SK-MEL-5 (cell line): ENCODE results near the gene ATAD3A. TPM values are rescaled to one million over a fixed set of nuclear protein-coding genes. Genes with fewer than 3 reads are reported as not detected.

Experiments
- DNase-seq: peaks from one replicate; pipeline ENCODE4 v3.0.0-alpha.2; 2016; ENCODE audit warnings: low read depth, low spot score
- in situ Hi-C: cut with HindIII; loops from 2 replicates; pipeline ENCODE4 v1.10.0; 2016; ENCODE audit warnings: low sequenced_read_pairs, high pct_unique_total_duplicates, low pct_unique_long_range_greater_than_20kb
- total RNA-seq: library from RNA; depleted of rRNA; stranded (reverse); fragments of >200 nt; shearing (Covaris generic); gene quantifications from 2 replicates; pipeline ENCODE4 v1.2.3, GENCODE V29; 2014; rRNA removed

ATAD3A gene
- total RNA-seq, 1 experiment from 2014 or later = 36.5 TPM

DNA sequence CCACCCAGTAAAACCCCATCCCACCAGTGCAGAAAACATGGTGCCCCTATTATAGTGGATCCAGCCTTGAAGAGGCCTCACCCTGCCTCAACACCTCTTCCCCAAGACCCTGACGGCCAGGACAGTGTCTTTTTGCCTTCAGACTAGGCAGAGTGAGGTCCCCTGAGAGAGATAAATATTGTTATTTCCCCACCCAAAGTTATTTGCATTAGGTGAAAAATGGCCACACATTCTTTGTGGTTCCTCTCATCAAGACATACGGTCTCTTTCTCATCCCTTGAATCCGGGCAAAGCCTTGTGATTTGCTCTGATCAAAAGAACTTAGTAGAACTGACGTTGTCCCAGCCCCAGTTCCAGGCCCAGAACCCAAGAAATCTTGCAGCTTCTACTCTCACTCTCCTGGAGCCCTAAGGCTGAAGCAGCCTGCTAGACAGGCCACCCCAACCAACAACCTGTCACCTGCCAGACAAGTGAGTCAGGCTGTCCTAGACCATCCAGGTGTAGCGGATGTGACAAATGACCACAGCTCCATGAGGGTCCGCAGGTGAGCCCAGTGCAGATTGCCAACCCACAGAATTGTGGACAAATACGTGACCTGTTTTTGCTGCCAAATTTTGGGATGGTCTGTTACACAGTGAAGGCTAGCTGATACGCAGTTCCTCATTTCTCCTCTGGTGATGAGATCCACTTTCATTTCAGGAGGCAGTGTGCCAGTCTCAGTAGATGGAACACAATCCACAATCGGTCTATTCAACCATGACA is 70.8 kb downstream of the ATAD3A start:
- no peak for DNase-seq
- in situ Hi-C loops = no loop called here

DNA sequence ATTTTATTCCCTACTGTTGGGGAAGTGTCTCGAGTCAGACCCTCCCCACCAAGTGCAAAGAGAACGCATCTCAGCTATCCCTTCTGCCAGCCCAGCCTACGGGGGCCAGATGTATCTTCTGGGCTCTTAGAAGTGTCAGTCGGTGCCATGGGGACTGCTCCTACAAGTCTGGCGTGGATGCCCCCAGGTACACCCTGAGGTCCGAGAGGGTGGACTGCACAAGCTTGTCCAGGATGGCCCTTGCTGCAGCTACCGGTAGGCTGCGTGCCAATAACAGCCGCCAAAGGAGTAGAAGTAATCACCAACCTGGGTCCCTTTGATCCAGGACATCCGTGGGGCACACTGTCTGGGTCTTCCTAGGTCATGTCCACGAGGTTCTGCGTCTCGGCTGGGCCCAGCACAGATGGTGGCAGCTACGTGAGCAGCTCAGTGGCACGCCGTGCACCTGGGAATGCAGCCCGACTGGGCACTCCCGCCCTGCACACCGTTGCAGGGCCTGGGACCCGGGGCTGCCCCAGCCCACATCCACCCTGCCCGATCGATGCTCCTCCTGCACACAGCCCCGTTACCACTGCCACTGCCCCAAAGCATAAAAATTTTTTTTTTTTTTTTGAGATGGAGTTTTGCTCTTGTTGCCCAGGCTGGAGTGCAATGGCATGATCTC is 71.5 kb downstream of the ATAD3A start:
- in situ Hi-C loops = no loop called here
- DNase-seq = no peak

Other genes starting within 250 kb of the ATAD3A start
- gene UBE2J2, start 238.3 kb upstream of the ATAD3A start, total RNA-seq = 37.8 and 41.9 TPM in 2 replicates
- 0.71 and 1.3 TPM in 2 replicates for gene SCNN1D, start 231.7 kb upstream of the ATAD3A start, total RNA-seq
- gene ACAP3, start 204.2 kb upstream of the ATAD3A start, total RNA-seq = 14.2 and 14.5 TPM in 2 replicates
- 9.9 and 15.5 TPM in 2 replicates for gene PUSL1, start 203.6 kb upstream of the ATAD3A start, total RNA-seq
- 60.1 and 63.5 TPM in 2 replicates for gene INTS11, start 187.5 kb upstream of the ATAD3A start, total RNA-seq
- gene CPTP, start 187.4 kb upstream of the ATAD3A start, total RNA-seq = 19.6 and 22.2 TPM in 2 replicates
- not detected in 2 replicates for gene TAS1R3, start 180.9 kb upstream of the ATAD3A start, total RNA-seq
- gene DVL1, start 162.7 kb upstream of the ATAD3A start, total RNA-seq = 41.4 and 42.8 TPM in 2 replicates
- gene MXRA8, start 153.6 kb upstream of the ATAD3A start, total RNA-seq = 0.08 TPM in 1 of 2 replicates, not detected in the other
- 136 and 146 TPM in 2 replicates for gene AURKAIP1, start 137.0 kb upstream of the ATAD3A start, total RNA-seq
- gene CCNL2, start 112.8 kb upstream of the ATAD3A start, total RNA-seq = 67.7 and 78.7 TPM in 2 replicates
- gene MRPL20, start 104.9 kb upstream of the ATAD3A start, total RNA-seq = 112 and 124 TPM in 2 replicates
- not detected in 2 replicates for gene ANKRD65, start 90.9 kb upstream of the ATAD3A start, total RNA-seq
- 11.7 and 15.3 TPM in 2 replicates for gene VWA1, start 76.5 kb upstream of the ATAD3A start, total RNA-seq
- gene ATAD3C, start 62.5 kb upstream of the ATAD3A start, total RNA-seq = 0.05 TPM in 1 of 2 replicates, not detected in the other
- gene ATAD3B, start 40.4 kb upstream of the ATAD3A start, total RNA-seq = 31.3 and 36.3 TPM in 2 replicates
- 0.29 TPM in 1 of 2 replicates, not detected in the other for gene TMEM240, start 28.5 kb downstream of the ATAD3A start, total RNA-seq
- gene SSU72, start 62.7 kb downstream of the ATAD3A start, total RNA-seq = 56.5 TPM in 2 replicates
- 6.6 and 7.1 TPM in 2 replicates for gene FNDC10, start 88.0 kb downstream of the ATAD3A start, total RNA-seq
- gene MIB2, start 103.3 kb downstream of the ATAD3A start, total RNA-seq = 17.8 and 22.7 TPM in 2 replicates
- gene MMP23B, start 120.0 kb downstream of the ATAD3A start, total RNA-seq = not detected in 2 replicates
- gene CDK11B, start 146.8 kb downstream of the ATAD3A start, total RNA-seq = 4.4 and 6.6 TPM in 2 replicates
- gene SLC35E2B, start 180.6 kb downstream of the ATAD3A start, total RNA-seq = 7.7 and 9.0 TPM in 2 replicates
- gene CDK11A, start 212.2 kb downstream of the ATAD3A start, total RNA-seq = 4.4 and 6.7 TPM in 2 replicates